ENCODE measurements around the gene NCF2.

The NCF2 gene

DNA sequence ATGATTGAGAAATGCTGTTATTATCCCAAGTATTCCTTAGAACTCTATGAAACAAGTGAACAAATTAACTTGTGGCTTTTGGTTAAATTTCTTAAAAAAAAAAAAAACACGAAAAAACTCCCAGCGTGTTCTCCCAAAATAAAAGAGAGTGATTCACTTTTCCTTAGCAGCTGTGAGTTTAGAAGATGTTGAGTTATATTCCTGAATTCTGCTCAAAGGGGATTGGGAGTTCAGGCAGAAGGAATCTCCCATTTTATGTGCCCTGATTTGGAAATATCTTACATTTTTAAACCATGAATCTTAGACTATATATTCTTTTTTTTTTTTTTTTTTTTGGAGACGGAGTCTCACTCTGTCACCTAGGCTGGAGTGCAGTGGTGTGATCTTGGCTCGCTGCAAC, 83.7 kb downstream of the NCF2 start:
- DNase-seq (ENCODE audit: insufficient read length, low spot score) (no peak), FAIRE-seq (no peak)

Data from GM19239 (cell line).